ENCODE results near the gene CMBL.

- TF ChIP-seq CTCF (IDR thresholded peaks at IDR 0.05; ENCODE audit: poor library complexity) (no peak), EZH2 (IDR thresholded peaks at IDR 0.05; ENCODE audit: borderline replicate concordance) (no peak)
Observed at GRCh38 chr5:10354048-10354872, 46.6 kb upstream of the CMBL start.
